Activated effector memory CD4-positive, alpha-beta T cell treated with Interleukin-2 at 50 U/mL for 16 hours (primary cell): Measurements from ENCODE around the gene TRIM24.

ENCODE experiments used
- DNase-seq: peaks from one replicate; pipeline ENCODE4 v3.0.0-alpha.2; 2020

The TRIM24 gene

GRCh38 chr7:138630059-138630610 is 170.1 kb downstream of the TRIM24 start:
- DNase-seq: no peak

- no peak for DNase-seq
Observed at GRCh38 chr7:138632384-138632783, 172.3 kb downstream of the TRIM24 start.

GRCh38 chr7:138632826-138633602 is 173.0 kb downstream of the TRIM24 start:
- DNase-seq: no peak
